ENCODE data around the gene SLC38A1. TPM values are rescaled to one million over a fixed set of nuclear protein-coding genes. Genes with fewer than 3 reads are reported as not detected.

SLC38A1 gene
- total RNA-seq, 1 experiment from 2014 or later, result 107 TPM

DNA sequence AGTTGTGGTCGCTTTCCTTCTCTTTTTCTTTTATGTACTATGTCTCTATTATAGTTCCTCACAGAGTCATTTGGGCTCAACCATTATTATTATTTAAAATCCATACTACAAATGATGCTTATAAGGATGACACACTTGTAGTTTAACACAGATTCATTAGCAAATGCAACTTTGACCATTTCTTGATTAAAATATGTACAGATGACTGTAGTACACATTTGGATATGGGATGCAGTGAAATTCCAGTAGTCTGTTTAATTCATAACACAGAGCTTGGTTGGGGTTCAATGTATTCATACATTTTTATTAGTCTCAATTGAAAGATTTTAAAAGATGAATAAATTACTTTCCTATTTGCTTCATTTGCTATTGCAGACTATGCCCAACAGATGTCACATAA lies 30.0 kb downstream of the SLC38A1 start:
- Histone ChIP-seq H3F3A (ENCODE audit: low read length, unreplicated experiment) (no peaks in the 10 kb centered on the region), H3K9ac (ENCODE audit: low read length) (no peak overlapping the region), H3K9me2 (replicated peaks; ENCODE audit: low read length) (no peaks in the 10 kb centered on the region), H3K36me3 (ENCODE audit: low read depth, low read length) (peaks cover 60% of the 10 kb centered on the region), H3K27ac (ENCODE audit: low read length) (no peak overlapping the region), H4K20me1 (ENCODE audit: low read length) (peaks cover 22% of the 10 kb centered on the region), H3K4me3 (ENCODE audit: low read length) (no peak overlapping the region), H3K9me3 (ENCODE audit: low read length) (no peaks in the 10 kb centered on the region), H3K4me1 (ENCODE audit: insufficient read depth, low read length) (no peaks in the 10 kb centered on the region), H2AFZ (ENCODE audit: low read length) (no peak overlapping the region), H3K27me3 (ENCODE audit: low read length) (no peaks in the 10 kb centered on the region), H3K4me2 (ENCODE audit: low read length) (no peak overlapping the region), H3K79me2 (ENCODE audit: low read length) (peaks cover 84% of the 10 kb centered on the region)
- intact Hi-C loops (cut with micrococcal nuclease), result no loop called here
- no peak for DNase-seq
- POLR2A ChIA-PET (ENCODE audit: unreplicated experiment), result no interaction called here
- no peak for ATAC-seq
- CTCF ChIA-PET, result no interaction called here
- no peak for TF ChIP-seq EZH2phosphoT487 (IDR thresholded peaks at IDR 0.05; ENCODE audit: borderline replicate concordance, low read length)
- BruUV-seq (replicated peaks), result no TSS peak

DNA sequence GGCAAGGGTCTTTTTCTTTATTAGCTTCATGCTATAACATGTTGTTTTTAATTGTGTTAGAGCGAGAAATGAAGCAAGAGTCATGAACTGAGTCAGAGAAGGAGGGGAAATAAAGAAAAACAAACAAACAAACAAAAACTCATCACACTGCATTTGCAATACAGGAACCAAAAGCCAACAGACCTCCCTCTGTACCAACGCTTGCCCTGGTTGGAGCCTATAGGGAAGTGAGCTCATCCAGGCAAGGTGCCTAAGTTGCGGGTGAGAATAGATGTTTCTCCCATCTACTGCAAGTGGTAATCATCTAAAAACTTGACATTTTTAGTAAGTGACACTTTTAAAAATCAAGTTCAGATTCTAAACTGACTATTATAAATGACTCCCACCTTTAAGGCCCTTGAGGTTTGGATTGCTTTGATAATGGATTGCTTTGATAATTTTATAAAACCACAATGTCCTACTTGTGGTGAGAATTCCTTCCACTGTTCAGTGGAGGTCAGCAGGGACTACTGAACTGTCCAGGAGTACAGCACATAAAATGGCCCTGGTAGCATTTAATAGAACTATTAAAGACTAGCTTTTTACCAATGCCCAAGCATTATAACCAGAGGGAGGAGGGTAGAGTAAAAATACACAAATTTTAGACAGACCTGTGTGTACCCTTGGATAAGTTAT lies 31.3 kb downstream of the SLC38A1 start:
- ChIA-PET CTCF (no interaction called here), POLR2A (ENCODE audit: unreplicated experiment) (no interaction called here)
- no peak overlapping the region for H3K4me3 ChIP-seq (ENCODE audit: low read length)
- H3K4me2 ChIP-seq (ENCODE audit: low read length), result no peak overlapping the region
- TF ChIP-seq EZH2 (IDR thresholded peaks at IDR 0.05; ENCODE audit: low read length, unreplicated experiment), result no peak
- TF ChIP-seq, protein P1, sequence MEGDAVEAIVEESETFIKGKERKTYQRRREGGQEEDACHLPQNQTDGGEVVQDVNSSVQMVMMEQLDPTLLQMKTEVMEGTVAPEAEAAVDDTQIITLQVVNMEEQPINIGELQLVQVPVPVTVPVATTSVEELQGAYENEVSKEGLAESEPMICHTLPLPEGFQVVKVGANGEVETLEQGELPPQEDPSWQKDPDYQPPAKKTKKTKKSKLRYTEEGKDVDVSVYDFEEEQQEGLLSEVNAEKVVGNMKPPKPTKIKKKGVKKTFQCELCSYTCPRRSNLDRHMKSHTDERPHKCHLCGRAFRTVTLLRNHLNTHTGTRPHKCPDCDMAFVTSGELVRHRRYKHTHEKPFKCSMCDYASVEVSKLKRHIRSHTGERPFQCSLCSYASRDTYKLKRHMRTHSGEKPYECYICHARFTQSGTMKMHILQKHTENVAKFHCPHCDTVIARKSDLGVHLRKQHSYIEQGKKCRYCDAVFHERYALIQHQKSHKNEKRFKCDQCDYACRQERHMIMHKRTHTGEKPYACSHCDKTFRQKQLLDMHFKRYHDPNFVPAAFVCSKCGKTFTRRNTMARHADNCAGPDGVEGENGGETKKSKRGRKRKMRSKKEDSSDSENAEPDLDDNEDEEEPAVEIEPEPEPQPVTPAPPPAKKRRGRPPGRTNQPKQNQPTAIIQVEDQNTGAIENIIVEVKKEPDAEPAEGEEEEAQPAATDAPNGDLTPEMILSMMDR (conservative IDR thresholded peaks at IDR 0.05; ENCODE audit: low read depth, low read length), result no peak
- no peak for TF ChIP-seq EZH2phosphoT487 (IDR thresholded peaks at IDR 0.05; ENCODE audit: borderline replicate concordance, low read length)
- no peak overlapping the region for H3K27ac ChIP-seq (ENCODE audit: low read length)
- peaks cover 82% of the 10 kb centered on the region for H3K79me2 ChIP-seq (ENCODE audit: low read length)
- no peak overlapping the region for H2AFZ ChIP-seq (ENCODE audit: low read length)
- no peak for DNase-seq
- H3K9me2 ChIP-seq (replicated peaks; ENCODE audit: low read length), result no peaks in the 10 kb centered on the region
- no peak overlapping the region for H3K9ac ChIP-seq (ENCODE audit: low read length)
- peaks cover 12% of the 10 kb centered on the region for H4K20me1 ChIP-seq (ENCODE audit: low read length)
- peaks cover 63% of the 10 kb centered on the region for H3K36me3 ChIP-seq (ENCODE audit: low read depth, low read length)
- no peaks in the 10 kb centered on the region for H3K4me1 ChIP-seq (ENCODE audit: insufficient read depth, low read length)
- no peaks in the 10 kb centered on the region for H3K9me3 ChIP-seq (ENCODE audit: low read length)
- intact Hi-C loops (cut with micrococcal nuclease), result no loop called here
- H3F3A ChIP-seq (ENCODE audit: low read length, unreplicated experiment), result no peaks in the 10 kb centered on the region
- no peaks in the 10 kb centered on the region for H3K27me3 ChIP-seq (ENCODE audit: low read length)
- no TSS peak for BruUV-seq (replicated peaks)
- ATAC-seq, result no peak

DNA sequence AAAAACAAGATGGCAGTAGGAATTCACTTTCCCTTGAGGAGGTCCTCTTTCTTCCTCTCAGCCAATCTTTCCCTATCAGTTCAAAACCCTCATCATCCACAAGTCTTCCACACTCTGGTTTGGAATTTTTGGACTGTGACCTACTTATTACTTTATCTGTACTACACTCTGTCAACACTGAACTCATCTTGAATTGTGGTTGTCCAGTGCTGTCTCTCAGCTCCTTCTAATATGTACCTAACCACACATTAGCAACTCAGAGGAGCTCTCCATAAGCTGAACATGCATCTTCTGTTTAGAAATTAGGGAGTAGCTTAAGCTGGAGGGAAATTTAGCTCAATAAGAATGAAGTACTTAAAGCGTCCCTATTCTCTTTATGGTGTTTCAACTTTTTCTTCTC lies 34.8 kb downstream of the SLC38A1 start:
- CTCF ChIA-PET, result no interaction called here
- peaks cover 11% of the 10 kb centered on the region; the same call in 1 of the 2 replicates for H4K20me1 ChIP-seq (ENCODE audit: low read length)
- H3K4me1 ChIP-seq (ENCODE audit: insufficient read depth, low read length), result no peaks in the 10 kb centered on the region
- BruUV-seq (replicated peaks), result no TSS peak
- no peaks in the 10 kb centered on the region for H3K9me3 ChIP-seq (ENCODE audit: low read length)
- no peaks in the 10 kb centered on the region for H3F3A ChIP-seq (ENCODE audit: low read length, unreplicated experiment)
- DNase-seq (no peak), ATAC-seq (no peak)
- no peak overlapping the region for H2AFZ ChIP-seq (ENCODE audit: low read length)
- no peak overlapping the region for H3K9ac ChIP-seq (ENCODE audit: low read length)
- TF ChIP-seq EZH2phosphoT487 (IDR thresholded peaks at IDR 0.05; ENCODE audit: borderline replicate concordance, low read length), result no peak
- TF ChIP-seq, protein P1 (conservative IDR thresholded peaks at IDR 0.05; ENCODE audit: low read depth, low read length), result no peak
- TF ChIP-seq EZH2 (IDR thresholded peaks at IDR 0.05; ENCODE audit: low read length, unreplicated experiment), result no peak
- H3K9me2 ChIP-seq (replicated peaks; ENCODE audit: low read length), result no peaks in the 10 kb centered on the region
- H3K36me3 ChIP-seq (ENCODE audit: low read depth, low read length), result peaks cover 59% of the 10 kb centered on the region
- H3K27ac ChIP-seq (ENCODE audit: low read length), result no peak overlapping the region
- no peak overlapping the region for H3K4me3 ChIP-seq (ENCODE audit: low read length)
- peaks cover 94% of the 10 kb centered on the region for H3K79me2 ChIP-seq (ENCODE audit: low read length)
- H3K4me2 ChIP-seq (ENCODE audit: low read length), result no peak overlapping the region
- intact Hi-C loops (cut with micrococcal nuclease), result no loop called here
- POLR2A ChIA-PET (ENCODE audit: unreplicated experiment), result no interaction called here
- no peaks in the 10 kb centered on the region for H3K27me3 ChIP-seq (ENCODE audit: low read length)
